K562 (cell line): ENCODE results near the gene COX6A1. TPM values are rescaled to one million over a fixed set of nuclear protein-coding genes. Genes with fewer than 3 reads are reported as not detected.

ENCODE experiments used
- FIP1L1 ChIP-seq: fragments of 200-400 bp; formaldehyde crosslinking; IDR thresholded peaks from 2 replicates; pipeline ENCODE4 v1.6.1; 2018; ENCODE audit warnings: mild to moderate bottlenecking, low read depth, low read length; ENCODE audit not compliant: poor library complexity, severe bottlenecking
- KDM4B ChIP-seq, 2 experiments: fragments of 450-650 bp in 1 of 2; sonication (generic) in 1 of 2; IDR thresholded peaks; 2 replicates each; pipeline ENCODE4 v1.6.1; 2016 to 2017; ENCODE audit warnings: borderline replicate concordance in 2 of 2, antibody characterized with exemption in 1 of 2, low read depth in 1 of 2, mild to moderate bottlenecking in 1 of 2
- KLF16 ChIP-seq: IDR thresholded peaks from 2 replicates; pipeline ENCODE4 v1.6.1; 2016; ENCODE audit warnings: antibody characterized with exemption
- MNT ChIP-seq, 2 experiments: fragments of 450-650 bp; conservative IDR thresholded peaks; 2 replicates each; pipeline ENCODE4 v1.6.1; 2017; ENCODE audit warnings: mild to moderate bottlenecking in 2 of 2, moderate library complexity in 2 of 2
- MTF1 ChIP-seq: fragments of 250-450 bp; sonication (Bioruptor Pico); IDR thresholded peaks from 2 replicates; pipeline ENCODE4 v1.9.0; 2021; ENCODE audit warnings: moderate library complexity, mild to moderate bottlenecking, inconsistent platforms, borderline replicate concordance
- NKRF ChIP-seq: fragments of 450-650 bp; IDR thresholded peaks from 2 replicates; pipeline ENCODE4 v1.6.1; 2016; ENCODE audit warnings: borderline replicate concordance
- POU5F1 ChIP-seq: fragments of 150-350 bp; IDR thresholded peaks from 2 replicates; pipeline ENCODE4 v1.6.1; 2014; ENCODE audit warnings: borderline replicate concordance, low read length, low read depth, mild to moderate bottlenecking; ENCODE audit not compliant: partially characterized antibody
- SAFB2 ChIP-seq: fragments of 200-400 bp; formaldehyde crosslinking; IDR thresholded peaks from 2 replicates; pipeline ENCODE4 v1.6.1; 2018; ENCODE audit warnings: borderline replicate concordance, low read length, low read depth, moderate library complexity; ENCODE audit not compliant: severe bottlenecking
- STAT6 ChIP-seq: sonication (generic); formaldehyde crosslinking; IDR thresholded peaks from 2 replicates; pipeline ENCODE4 v1.8.1; 2023; ENCODE audit warnings: mild to moderate bottlenecking, missing genetic modification reagents
- ZBTB33 ChIP-seq: sonication (generic); formaldehyde crosslinking; IDR thresholded peaks from 2 replicates; pipeline ENCODE4 v1.8.1; 2023; ENCODE audit warnings: mild to moderate bottlenecking, missing genetic modification reagents
- ZBTB7A ChIP-seq: IDR thresholded peaks from 2 replicates; pipeline ENCODE4 v1.6.1; 2011; ENCODE audit warnings: low read depth, mild to moderate bottlenecking, low read length, moderate library complexity, borderline replicate concordance; ENCODE audit not compliant: control insufficient read depth
- ZNF24 ChIP-seq: fragments of 450-650 bp; IDR thresholded peaks from 2 replicates; pipeline ENCODE4 v1.6.1; 2016
- ZNF444 ChIP-seq: fragments of 250-450 bp; sonication (Bioruptor Pico); IDR thresholded peaks from 2 replicates; pipeline ENCODE4 v1.4.0; 2020; ENCODE audit warnings: mild to moderate bottlenecking, moderate library complexity
- ZNF655 ChIP-seq: fragments of 250-450 bp; sonication (Bioruptor Pico); IDR thresholded peaks from 2 replicates; pipeline ENCODE4 v1.5.0; 2021
- ZNF740 ChIP-seq, 3 experiments: fragments of 200-800 bp in 1 of 3; sonication (Bioruptor generic) in 1 of 3; sonication (generic) in 1 of 3; formaldehyde crosslinking in 1 of 3; IDR thresholded peaks; 2 replicates each; pipeline versions ENCODE4 v1.6.1 to v1.8.0; 2016 to 2022; ENCODE audit warnings: mild to moderate bottlenecking in 2 of 3, missing compliant biosample characterization in 2 of 3, missing genetic modification characterization in 2 of 3, missing genetic modification reagents in 1 of 3
- ZNF785 ChIP-seq: fragments of 250-450 bp; sonication (Bioruptor Pico); IDR thresholded peaks from 2 replicates; pipeline ENCODE4 v1.4.0; 2020; ENCODE audit warnings: mild to moderate bottlenecking
- polyA plus RNA-seq, 8 experiments: library from polyadenylated mRNA; depleted of rRNA in 4 of 8; stranded (reverse) in 5 of 8; unstranded in 3 of 8; fragments of >200 nt; fragmentation: Nextera tagmentation in 2 of 8; fragmentation: Illumina TruSeq in 1 of 8; extraction: Ambion mirVana in 2 of 8; extraction: Trizol in 1 of 8; gene quantifications; 2 replicates each; pipeline versions ENCODE4 v1.2.1 to v1.2.3, GENCODE V29; 2011 to 2014; ENCODE audit warnings: inconsistent platforms in 1 of 8, missing spikeins in 1 of 8
- total RNA-seq, 7 experiments: library from RNA; depleted of rRNA in 6 of 7; stranded (reverse); fragments of >200 nt in 6 of 7; fragmentation: Illumina TruSeq in 2 of 7; extraction: Trizol in 2 of 7; gene quantifications; 2 replicates each; pipeline versions ENCODE4 v1.2.1 to v1.2.3, GENCODE V29; 2011 to 2021; ENCODE audit warnings: low replicate concordance in 1 of 7

COX6A1 gene
- total and polyA plus RNA-seq, 9 of the 15 experiments (the other 6 are each of a cell fraction or from before 2014, with no cell fraction given): 414 to 4,142 (median 931) TPM

GRCh38 chr12:120453977-120454376 lies 16.1 kb downstream of the COX6A1 start (continued):
- TF ChIP-seq MTF1: no peak
- TF ChIP-seq KLF16: 0 out of 2 replicates have a peak, but pooled peaks have one; percentile 21
- no peak for TF ChIP-seq ZNF655
- no peak for TF ChIP-seq NKRF
- no peak for TF ChIP-seq ZNF24
- no peak for TF ChIP-seq MNT (conservative IDR thresholded peaks at IDR 0.05)
- TF ChIP-seq ZNF785: no peak
- no peak for TF ChIP-seq POU5F1
- TF ChIP-seq SAFB2: no peak
- no peak for TF ChIP-seq KDM4B (IDR thresholded peaks at IDR 0.05; ENCODE audit: borderline replicate concordance in 2 of 2, low read depth in 1 of 2)
- peak; percentile 32; the same call in 1 of the 2 replicates for TF ChIP-seq ZBTB33 (CRISPR knock-in tag)
- no peak for TF ChIP-seq STAT6
- TF ChIP-seq ZNF740 (CRISPR knock-in tag; IDR thresholded peaks at IDR 0.05): no peak
- TF ChIP-seq ZNF740 (tag; IDR thresholded peaks at IDR 0.05): no peak
- no peak for TF ChIP-seq FIP1L1
- no peak for TF ChIP-seq ZBTB7A
- TF ChIP-seq ZNF444 (CRISPR knock-in tag): no peak
